Activated T-helper 2 cell treated with anti-CD3 and anti-CD28 coated beads, Interferon-gamma antibody, Interleukin-2, Interleukin-4, amounts not matched to agents 10 μg/mL and 5 μg/mL and 100 μg/mL, durations not matched to agents 14 hours and 24 hours and 36 hours (primary cell): Measurements from ENCODE around the gene CYB5R4. TPM values are rescaled to one million over a fixed set of nuclear protein-coding genes. Genes with fewer than 3 reads are reported as not detected.

Experiments
- DNase-seq: peaks from one replicate; pipeline ENCODE4 v3.0.0; 2021; ENCODE audit warnings: low spot score
- H3K27ac Mint-ChIP-seq: one replicate; pipeline ENCODE4 v1.8.0; 2021; ENCODE audit warnings: mixed read lengths
- H3K27me3 Mint-ChIP-seq: one replicate; pipeline ENCODE4 v1.8.0; 2021; ENCODE audit warnings: low read depth, mixed read lengths
- H3K36me3 Mint-ChIP-seq: one replicate; pipeline ENCODE4 v1.8.0; 2021; ENCODE audit warnings: low read depth, mixed read lengths
- H3K4me1 Mint-ChIP-seq: one replicate; pipeline ENCODE4 v1.8.0; 2021; ENCODE audit warnings: low read depth, mixed read lengths
- H3K4me3 Mint-ChIP-seq: one replicate; pipeline ENCODE4 v1.8.0; 2021; ENCODE audit warnings: low read depth, mild to moderate bottlenecking, moderate library complexity, mixed read lengths
- H3K9me3 Mint-ChIP-seq: one replicate; pipeline ENCODE4 v1.8.0; 2021; ENCODE audit warnings: mixed read lengths
- intact Hi-C: fragments of 100-400 bp; cut with micrococcal nuclease; formaldehyde crosslinking; loops from one replicate; pipeline ENCODE4 v1.15.1; 2023
- total RNA-seq: library from RNA; stranded (reverse); gene quantifications from 2 replicates; pipeline ENCODE4 v1.2.3, GENCODE V29; 2022

CYB5R4 gene, protein sequence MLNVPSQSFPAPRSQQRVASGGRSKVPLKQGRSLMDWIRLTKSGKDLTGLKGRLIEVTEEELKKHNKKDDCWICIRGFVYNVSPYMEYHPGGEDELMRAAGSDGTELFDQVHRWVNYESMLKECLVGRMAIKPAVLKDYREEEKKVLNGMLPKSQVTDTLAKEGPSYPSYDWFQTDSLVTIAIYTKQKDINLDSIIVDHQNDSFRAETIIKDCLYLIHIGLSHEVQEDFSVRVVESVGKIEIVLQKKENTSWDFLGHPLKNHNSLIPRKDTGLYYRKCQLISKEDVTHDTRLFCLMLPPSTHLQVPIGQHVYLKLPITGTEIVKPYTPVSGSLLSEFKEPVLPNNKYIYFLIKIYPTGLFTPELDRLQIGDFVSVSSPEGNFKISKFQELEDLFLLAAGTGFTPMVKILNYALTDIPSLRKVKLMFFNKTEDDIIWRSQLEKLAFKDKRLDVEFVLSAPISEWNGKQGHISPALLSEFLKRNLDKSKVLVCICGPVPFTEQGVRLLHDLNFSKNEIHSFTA
- 28.9 and 29.9 TPM in 2 replicates for total RNA-seq

DNA sequence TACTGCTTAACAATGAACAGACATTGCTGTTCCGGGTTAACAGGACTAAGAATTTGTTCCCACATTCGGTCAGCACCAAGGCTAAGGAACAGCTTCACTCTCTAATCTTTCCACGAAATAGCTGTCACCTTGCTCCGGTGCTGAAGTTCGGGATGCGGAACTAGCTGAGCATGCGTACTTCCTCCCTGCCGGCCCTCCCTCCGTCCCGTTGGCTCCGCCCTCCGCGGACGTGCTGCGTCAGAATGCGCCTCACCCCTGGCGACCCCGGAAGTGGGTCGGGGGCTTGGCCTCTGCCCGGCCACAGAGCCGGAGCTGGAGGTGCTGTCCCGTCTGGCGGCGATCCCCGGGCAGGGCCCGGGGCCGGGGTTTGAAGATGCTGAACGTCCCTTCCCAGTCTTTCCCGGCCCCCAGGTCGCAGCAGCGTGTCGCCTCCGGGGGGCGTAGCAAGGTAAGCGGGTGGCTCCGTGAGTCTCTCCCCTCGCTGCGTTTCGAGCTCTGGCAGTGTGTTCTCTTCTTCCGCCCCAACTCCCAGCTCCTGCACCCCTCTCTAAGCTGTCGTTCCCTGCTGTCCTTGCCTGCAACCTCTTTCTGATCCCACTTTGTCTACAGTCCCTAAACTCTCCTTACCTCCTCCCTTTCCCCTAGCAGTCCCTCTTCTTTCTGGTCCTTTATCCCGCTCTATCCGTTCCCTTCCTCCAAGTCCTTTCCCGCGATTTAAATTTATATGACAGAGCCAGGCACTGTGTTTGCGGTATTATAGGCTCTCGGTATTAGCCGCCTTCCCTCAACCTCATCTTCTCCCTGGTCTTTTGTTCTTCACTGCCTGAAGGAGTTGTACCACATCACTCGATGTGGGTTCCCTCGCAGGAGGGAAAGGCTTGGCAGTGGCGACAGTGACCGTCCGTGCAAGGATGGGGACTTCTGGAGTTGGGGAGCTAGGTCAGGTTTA, at the start of gene CYB5R4:
CYB5R4 (plus strand) TSS at position 280 of the 949 bp plus-strand sequence; CDS start at position 374, 94 bp downstream.
- Mint-ChIP-seq H3K4me3 (peak within 1 kb of the TSS; percentile 98), H3K27ac (peak within 1 kb of the TSS; percentile 84), H3K36me3 (peaks cover 6% of the 10 kb centered on the region), H3K9me3 (no peaks in the 10 kb centered on the region), H3K27me3 (peaks cover 12% of the 10 kb centered on the region), H3K4me1 (peaks cover 25% of the 10 kb centered on the region)
- intact Hi-C loops = loop anchor here (1.0 kb wide), 1 partner anchor 368 kb away; the partner anchor contains the start of gene CEP162
- peak; percentile 94 for DNase-seq

DNA sequence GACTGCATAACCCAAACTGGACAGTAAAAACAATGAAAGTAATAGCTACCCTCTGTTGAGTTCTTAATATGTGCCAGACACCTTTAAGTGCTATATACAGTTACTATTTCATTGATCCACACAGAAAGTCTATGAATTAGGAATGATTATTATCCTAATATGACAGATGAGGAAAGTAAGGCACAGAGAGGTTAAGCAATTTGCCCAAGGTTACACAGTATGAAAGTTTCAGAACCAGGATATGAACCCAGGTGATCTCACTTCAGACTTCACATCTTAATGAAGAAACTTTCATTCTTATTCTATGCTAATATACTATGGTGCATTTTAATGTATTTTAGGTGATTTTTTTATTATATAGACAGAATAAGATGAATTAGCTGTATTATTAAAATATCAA, 46.9 kb upstream of the CYB5R4 start:
- no peaks in the 10 kb centered on the region for H3K27me3 Mint-ChIP-seq
- H3K4me3 Mint-ChIP-seq = no peak overlapping the region
- H3K27ac Mint-ChIP-seq = no peak overlapping the region
- intact Hi-C loops = no loop called here
- no peaks in the 10 kb centered on the region for H3K36me3 Mint-ChIP-seq
- H3K9me3 Mint-ChIP-seq = no peaks in the 10 kb centered on the region
- H3K4me1 Mint-ChIP-seq = no peaks in the 10 kb centered on the region
- DNase-seq = no peak

DNA sequence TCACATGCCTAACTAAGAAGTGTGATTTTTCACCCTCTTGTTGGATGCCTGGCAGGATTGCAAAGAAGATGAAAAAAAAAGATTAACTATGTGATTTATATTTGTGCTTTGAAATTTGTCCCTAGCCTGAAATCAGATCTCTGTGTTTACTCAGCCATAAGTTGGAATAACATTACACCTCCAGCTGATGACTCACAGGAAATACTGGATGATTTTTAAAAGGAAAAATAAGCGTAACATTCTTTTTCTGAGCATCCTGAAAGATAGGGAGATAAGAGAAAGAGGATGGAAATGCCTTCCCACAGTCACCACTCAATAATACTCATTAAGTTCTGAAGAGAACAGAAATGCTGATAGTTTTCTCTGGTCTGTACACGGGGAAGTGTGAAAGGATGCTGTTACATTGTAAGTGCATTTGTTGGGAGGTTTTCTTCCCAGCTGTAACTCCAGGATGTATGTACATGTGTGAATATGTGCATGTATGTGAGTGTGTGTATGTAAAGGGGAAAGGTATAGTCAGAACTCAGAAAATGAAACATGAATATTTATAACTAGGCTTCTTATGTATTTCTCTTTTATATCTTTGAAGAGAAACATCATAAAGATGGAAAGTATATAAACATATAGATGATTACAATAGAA, 43.7 kb upstream of the CYB5R4 start:
- Mint-ChIP-seq H3K27ac (no peak overlapping the region), H3K27me3 (no peaks in the 10 kb centered on the region), H3K4me3 (no peak overlapping the region), H3K36me3 (no peaks in the 10 kb centered on the region), H3K4me1 (no peaks in the 10 kb centered on the region), H3K9me3 (no peaks in the 10 kb centered on the region)
- intact Hi-C loops = no loop called here
- DNase-seq = no peak

DNA sequence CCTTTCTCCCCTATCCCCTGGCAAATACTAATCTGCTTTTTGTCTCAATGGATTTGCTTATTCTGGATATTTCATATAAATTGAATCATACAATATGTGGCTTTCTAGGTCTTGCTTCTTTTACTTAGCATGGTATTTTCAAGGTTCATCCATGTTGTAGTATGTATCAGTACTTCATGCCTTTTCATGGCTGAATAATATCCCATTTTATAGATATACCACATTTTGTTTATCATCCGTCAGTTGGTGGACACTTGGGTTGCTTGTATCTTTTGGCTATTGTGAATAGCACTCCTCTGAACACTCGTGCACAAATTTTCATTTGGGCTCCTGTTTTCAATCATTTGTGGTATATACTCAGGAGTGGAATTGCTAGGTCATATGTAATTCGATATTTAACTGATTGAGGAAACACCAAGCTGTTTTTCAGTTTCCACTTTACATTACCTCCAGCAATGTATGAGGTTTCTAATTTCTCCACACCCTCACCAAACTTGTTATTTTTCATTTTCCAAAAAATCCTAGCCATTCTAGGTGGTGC, 36.8 kb upstream of the CYB5R4 start:
- Mint-ChIP-seq H3K4me3 (no peak overlapping the region), H3K36me3 (no peaks in the 10 kb centered on the region), H3K9me3 (no peaks in the 10 kb centered on the region), H3K27me3 (no peaks in the 10 kb centered on the region), H3K27ac (no peak overlapping the region), H3K4me1 (no peaks in the 10 kb centered on the region)
- no peak for DNase-seq
- intact Hi-C loops = no loop called here

DNA sequence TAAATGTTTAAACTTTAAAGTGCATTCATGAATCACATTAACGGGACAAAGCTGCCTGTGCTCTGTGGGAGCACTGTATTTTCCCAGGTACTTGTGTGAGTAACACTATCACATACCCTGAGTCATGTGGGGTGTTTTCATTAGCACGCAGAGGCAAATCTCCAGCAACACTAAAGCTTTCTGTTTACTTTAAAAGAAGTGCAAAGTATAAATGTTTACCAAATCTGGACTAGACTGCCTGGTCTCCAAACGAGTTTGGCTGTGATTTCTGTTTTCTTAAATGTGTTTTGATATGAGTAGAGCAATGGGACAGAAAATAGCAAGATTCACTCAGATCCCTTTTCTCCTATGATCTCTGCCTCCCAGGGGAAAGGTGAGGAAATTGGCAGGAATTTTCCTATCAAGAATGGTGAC, 35.1 kb upstream of the CYB5R4 start:
- no peak overlapping the region for H3K27ac Mint-ChIP-seq
- H3K27me3 Mint-ChIP-seq = no peaks in the 10 kb centered on the region
- H3K4me3 Mint-ChIP-seq = no peak overlapping the region
- intact Hi-C loops = no loop called here
- H3K36me3 Mint-ChIP-seq = no peaks in the 10 kb centered on the region
- no peak for DNase-seq
- H3K4me1 Mint-ChIP-seq = no peaks in the 10 kb centered on the region
- no peaks in the 10 kb centered on the region for H3K9me3 Mint-ChIP-seq

DNA sequence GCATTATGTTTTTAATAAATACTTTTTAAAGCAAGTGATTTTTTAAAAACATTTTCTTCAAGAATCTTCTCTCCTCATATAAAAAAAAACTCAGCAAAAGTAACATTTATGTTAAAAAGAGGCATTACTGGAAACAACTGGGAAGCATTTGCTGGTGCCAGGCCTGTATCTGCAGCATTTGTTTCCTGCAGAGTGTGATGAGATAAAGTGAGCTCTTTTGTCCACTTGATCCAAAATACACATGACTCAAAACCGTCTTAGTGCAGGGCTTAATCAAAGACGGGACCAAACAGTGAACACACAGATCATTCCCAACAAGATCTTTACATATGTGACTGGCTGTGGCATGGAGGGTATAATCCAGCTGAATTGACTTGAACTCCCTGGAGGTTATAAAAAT, 34.7 kb upstream of the CYB5R4 start:
- no peaks in the 10 kb centered on the region for H3K27me3 Mint-ChIP-seq
- no peak for DNase-seq
- intact Hi-C loops = no loop called here
- no peaks in the 10 kb centered on the region for H3K36me3 Mint-ChIP-seq
- H3K4me3 Mint-ChIP-seq = no peak overlapping the region
- no peaks in the 10 kb centered on the region for H3K9me3 Mint-ChIP-seq
- H3K4me1 Mint-ChIP-seq = no peaks in the 10 kb centered on the region
- no peak overlapping the region for H3K27ac Mint-ChIP-seq

DNA sequence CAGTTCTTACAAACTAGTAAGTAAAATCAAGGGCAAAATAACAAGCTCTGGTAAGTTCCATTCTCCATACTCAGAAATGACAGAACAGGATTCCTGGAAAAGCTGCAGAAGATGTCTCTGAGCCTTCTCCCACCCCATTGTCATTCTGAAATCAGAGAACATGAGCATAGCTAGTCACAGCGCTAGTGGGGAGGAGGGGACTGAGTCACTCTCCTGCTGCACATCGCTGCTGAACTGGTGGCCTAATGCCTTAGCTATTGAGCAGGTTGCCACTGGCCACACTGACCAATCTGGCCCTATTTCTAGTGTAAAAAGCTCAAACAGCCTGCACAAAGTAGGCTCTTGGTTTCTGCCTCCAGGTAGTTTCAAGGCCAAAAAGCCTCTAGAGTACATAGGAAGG, 32.4 kb upstream of the CYB5R4 start:
- Mint-ChIP-seq H3K27ac (no peak overlapping the region), H3K36me3 (no peaks in the 10 kb centered on the region), H3K27me3 (no peaks in the 10 kb centered on the region), H3K4me3 (no peak overlapping the region), H3K9me3 (no peaks in the 10 kb centered on the region), H3K4me1 (no peaks in the 10 kb centered on the region)
- intact Hi-C loops = no loop called here
- DNase-seq = no peak

DNA sequence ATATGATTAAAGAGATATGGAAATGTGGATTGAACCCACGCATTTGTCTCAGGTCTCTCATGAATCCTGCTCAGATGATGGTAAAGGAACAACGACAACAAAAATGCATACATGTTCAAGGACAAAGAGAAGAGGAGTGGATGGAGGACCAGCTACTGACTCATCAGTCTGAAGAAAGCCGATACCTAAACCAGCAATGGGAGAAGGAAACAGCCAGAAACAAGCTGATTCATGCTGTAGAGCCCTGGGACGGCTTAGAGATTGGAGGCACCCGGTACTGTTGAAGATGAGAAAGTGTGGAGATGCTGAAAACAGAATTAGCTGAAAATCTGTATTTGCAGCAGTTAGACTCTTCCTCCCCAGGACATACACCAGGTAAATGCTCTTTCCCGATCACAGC, 20.8 kb upstream of the CYB5R4 start:
- intact Hi-C loops = no loop called here
- no peak overlapping the region for H3K27ac Mint-ChIP-seq
- no peak for DNase-seq
- no peaks in the 10 kb centered on the region for H3K9me3 Mint-ChIP-seq
- no peaks in the 10 kb centered on the region for H3K4me1 Mint-ChIP-seq
- no peaks in the 10 kb centered on the region for H3K36me3 Mint-ChIP-seq
- H3K27me3 Mint-ChIP-seq = peaks cover 2% of the 10 kb centered on the region
- no peak overlapping the region for H3K4me3 Mint-ChIP-seq

DNA sequence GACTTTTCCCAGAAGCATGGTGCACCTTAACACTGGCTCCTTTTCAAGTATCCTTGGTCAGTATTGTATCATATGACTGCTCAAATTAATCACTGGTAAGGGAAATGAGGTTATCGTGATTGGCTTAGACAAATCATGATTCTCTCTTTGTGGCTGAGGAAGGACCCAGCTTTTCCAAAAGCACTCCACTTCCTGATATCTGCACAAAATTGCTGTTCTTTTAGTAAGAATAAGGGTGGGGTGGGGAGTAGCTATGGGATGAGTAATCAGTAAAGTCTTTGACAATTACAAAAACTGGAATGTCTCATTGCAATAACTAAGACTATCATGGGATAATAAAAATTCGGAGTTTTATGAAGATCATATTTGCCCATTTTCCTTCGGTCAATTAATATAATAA, 15.3 kb upstream of the CYB5R4 start:
- no peaks in the 10 kb centered on the region for H3K9me3 Mint-ChIP-seq
- no peak overlapping the region for H3K27ac Mint-ChIP-seq
- H3K36me3 Mint-ChIP-seq = no peaks in the 10 kb centered on the region
- DNase-seq = no peak
- peaks cover 12% of the 10 kb centered on the region for H3K27me3 Mint-ChIP-seq
- H3K4me3 Mint-ChIP-seq = no peak overlapping the region
- no peaks in the 10 kb centered on the region for H3K4me1 Mint-ChIP-seq
- intact Hi-C loops = no loop called here

DNA sequence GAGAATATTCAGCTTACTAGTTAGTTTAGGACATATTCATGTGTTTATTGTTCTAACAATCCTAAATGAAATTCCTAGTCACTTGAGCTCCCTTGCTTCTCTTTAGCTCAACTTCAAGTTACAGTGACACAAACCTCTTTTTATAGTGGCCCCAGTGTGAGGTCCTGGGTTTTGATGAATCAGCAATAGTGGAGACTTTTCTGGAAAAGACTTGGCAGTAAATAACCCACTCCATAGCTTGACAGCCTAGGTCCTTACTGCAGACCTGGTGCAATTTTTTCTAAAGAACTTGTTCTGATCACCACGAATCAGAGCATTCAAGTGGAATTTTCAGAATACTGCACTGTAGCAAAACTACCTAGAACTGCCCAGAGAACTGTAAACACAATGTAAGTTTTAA, 13.2 kb upstream of the CYB5R4 start:
- Mint-ChIP-seq H3K4me3 (no peak overlapping the region), H3K27me3 (peaks cover 18% of the 10 kb centered on the region), H3K9me3 (no peaks in the 10 kb centered on the region), H3K27ac (no peak overlapping the region), H3K36me3 (no peaks in the 10 kb centered on the region), H3K4me1 (no peaks in the 10 kb centered on the region)
- intact Hi-C loops = no loop called here
- no peak for DNase-seq

DNA sequence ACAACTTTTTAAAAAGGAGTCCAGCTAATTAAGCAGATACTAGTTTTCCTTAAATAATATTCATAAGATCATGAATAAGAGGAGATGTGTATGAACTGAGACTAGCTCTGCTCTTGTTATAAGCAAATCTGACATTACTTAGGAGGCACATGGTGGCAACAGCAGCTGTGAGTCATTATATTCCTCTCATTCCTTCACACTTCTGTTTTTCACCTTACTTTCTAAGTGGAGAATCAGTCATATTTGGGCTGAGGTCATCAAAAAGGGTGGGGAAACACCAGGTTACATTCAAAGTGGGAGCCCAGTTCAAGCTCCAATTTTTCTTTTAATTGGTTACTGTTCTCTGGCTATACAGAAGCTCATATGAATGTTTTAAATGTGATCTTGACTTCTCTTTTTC, 12.3 kb upstream of the CYB5R4 start:
- Mint-ChIP-seq H3K36me3 (no peaks in the 10 kb centered on the region), H3K27me3 (peaks cover 23% of the 10 kb centered on the region), H3K4me3 (no peak overlapping the region), H3K4me1 (no peaks in the 10 kb centered on the region), H3K27ac (no peak overlapping the region), H3K9me3 (no peaks in the 10 kb centered on the region)
- intact Hi-C loops = no loop called here
- DNase-seq = no peak

DNA sequence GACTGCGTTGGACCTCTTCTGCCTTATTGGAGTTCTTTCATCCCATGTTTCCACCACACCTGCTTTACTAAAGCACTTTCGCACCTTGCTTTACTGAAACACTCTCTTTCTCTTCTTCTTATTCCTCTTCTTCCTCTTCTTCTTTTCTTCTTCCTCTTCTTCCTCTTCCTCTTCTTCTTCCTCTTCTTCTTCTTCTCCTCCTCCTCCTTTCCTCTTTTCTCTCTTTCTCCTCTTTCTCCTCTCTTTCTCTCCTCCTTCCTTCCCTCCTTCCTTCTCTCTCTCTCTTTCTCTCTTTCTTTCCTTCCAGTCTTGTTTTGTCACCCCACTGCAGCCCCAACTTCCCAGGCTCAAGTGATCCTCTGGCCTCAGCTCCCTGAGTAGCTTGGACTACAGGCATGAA, 10.4 kb upstream of the CYB5R4 start:
- no peaks in the 10 kb centered on the region for H3K36me3 Mint-ChIP-seq
- H3K27me3 Mint-ChIP-seq = peaks cover 36% of the 10 kb centered on the region
- no peak overlapping the region for H3K27ac Mint-ChIP-seq
- intact Hi-C loops = no loop called here
- no peaks in the 10 kb centered on the region for H3K4me1 Mint-ChIP-seq
- no peak overlapping the region for H3K4me3 Mint-ChIP-seq
- H3K9me3 Mint-ChIP-seq = no peaks in the 10 kb centered on the region
- no peak for DNase-seq
